ENCODE results near the gene MYO16. TPM values are rescaled to one million over a fixed set of nuclear protein-coding genes. Genes with fewer than 3 reads are reported as not detected.

MYO16 gene
- total and polyA plus RNA-seq, 2 of the 4 experiments (the other 2 are of a cell fraction): under 0.01 to 0.03 TPM

GRCh38 chr13:109211616-109212015 lies 582.2 kb downstream of the MYO16 start:
- Histone ChIP-seq H2BK20ac (ENCODE audit: low read depth, low read length) (no peak overlapping the region), H3K4me2 (ENCODE audit: low read depth, low read length) (no peak overlapping the region), H3K4ac (ENCODE audit: low read depth, low read length) (no peak overlapping the region), H3K9ac (ENCODE audit: low read depth, low read length) (no peak overlapping the region), H2AFZ (replicated peaks; ENCODE audit: low read length, poor library complexity) (no peak overlapping the region), H4K20me1 (ENCODE audit: insufficient read depth, low read length) (no peaks in the 10 kb centered on the region), H2BK15ac (ENCODE audit: low read depth, low read length) (no peak overlapping the region), H3K36me3 (ENCODE audit: control insufficient read depth, insufficient read depth, low read length) (no peaks in the 10 kb centered on the region), H4K8ac (ENCODE audit: low read depth in 2 of 2, low read length in 2 of 2) (no peak overlapping the region), H2AK9ac (replicated peaks; ENCODE audit: low read depth, low read length, poor library complexity) (no peak overlapping the region), H3K4me1 (ENCODE audit: control insufficient read depth, insufficient read depth, low read length) (no peaks in the 10 kb centered on the region), H3K27ac (ENCODE audit: insufficient read depth, low read length) (no peak overlapping the region), H3K14ac (replicated peaks; ENCODE audit: low read depth, low read length) (no peak overlapping the region), H3K27me3 (ENCODE audit: control insufficient read depth, insufficient read depth, low read length) (no peaks in the 10 kb centered on the region), H4K5ac (ENCODE audit: low read depth, low read length) (no peak overlapping the region), H3K4me3 (ENCODE audit: insufficient read depth, low read depth, low read length) (no peak overlapping the region), H3K56ac (ENCODE audit: extremely low read depth, insufficient read depth, low read length) (no peak overlapping the region), H3K79me1 (ENCODE audit: low read depth in 1 of 2, low read length in 2 of 2) (no peaks in the 10 kb centered on the region), H3K9me3 (ENCODE audit: control insufficient read depth, insufficient read depth, low read length) (no peaks in the 10 kb centered on the region), H2BK120ac (ENCODE audit: low read depth, low read length) (no peak overlapping the region), H3K9me1 (ENCODE audit: insufficient read depth, low read length) (no peaks in the 10 kb centered on the region; the same call in 1 of the 2 replicates), H4K91ac (ENCODE audit: insufficient read depth, low read depth, low read length) (no peak overlapping the region), H2AK5ac (ENCODE audit: low read depth, low read length) (no peak overlapping the region), H2BK5ac (ENCODE audit: low read depth, low read length, poor library complexity, severe bottlenecking) (no peak overlapping the region), H3K18ac (ENCODE audit: low read depth, low read length) (no peak overlapping the region), H3K23ac (ENCODE audit: low read depth, low read length) (no peak overlapping the region)
- TF ChIP-seq MAFK (IDR thresholded peaks at IDR 0.05; ENCODE audit: low read depth, low read length) (no peak), CTCF (conservative IDR thresholded peaks at IDR 0.05; ENCODE audit: low read depth, low read length) (no peak), BHLHE40 (IDR thresholded peaks at IDR 0.05; ENCODE audit: low read depth, low read length) (no peak), MXI1 (IDR thresholded peaks at IDR 0.05; ENCODE audit: borderline replicate concordance, low read depth, low read length) (no peak), RCOR1 (IDR thresholded peaks at IDR 0.05; ENCODE audit: insufficient replicate concordance, low read length) (no peak), USF2 (IDR thresholded peaks at IDR 0.05; ENCODE audit: low read depth, low read length) (no peak), CEBPB (IDR thresholded peaks at IDR 0.05; ENCODE audit: low read depth, low read length) (no peak), ELK1 (IDR thresholded peaks at IDR 0.05; ENCODE audit: borderline replicate concordance, low read depth, low read length) (no peak), NFE2L2 (IDR thresholded peaks at IDR 0.05; ENCODE audit: low read depth, low read length) (no peak), RAD21 (IDR thresholded peaks at IDR 0.05; ENCODE audit: low read length) (no peak), FOS (IDR thresholded peaks at IDR 0.05; ENCODE audit: low read depth, low read length) (no peak), SMC3 (IDR thresholded peaks at IDR 0.05; ENCODE audit: low read depth, low read length) (no peak), RFX5 (IDR thresholded peaks at IDR 0.05; ENCODE audit: low read depth, low read length) (no peak), POLR2A (IDR thresholded peaks at IDR 0.05; ENCODE audit: low read depth, low read length) (no peak), MAZ (IDR thresholded peaks at IDR 0.05; ENCODE audit: borderline replicate concordance, low read depth, low read length) (no peak), CHD1 (IDR thresholded peaks at IDR 0.05; ENCODE audit: low read depth, low read length) (no peak)
- BruUV-seq (replicated peaks): no TSS peak
- DNase-seq (no peak), ATAC-seq (ENCODE audit: low read depth) (no peak)
- intact Hi-C loops (cut with micrococcal nuclease) (no loop called here), in situ Hi-C loops (cut with MboI; ENCODE audit: low sequenced_read_pairs) (no loop called here), dilution Hi-C loops (cut with HindIII; ENCODE audit: low sequenced_read_pairs, unreplicated experiment) (no loop called here)
- WGBS, 2 experiments (ENCODE audit: extremely low coverage in 2 of 2, insufficient read length in 1 of 2): no CpG with 5 or more reads among the region's 2 CpGs
- POLR2A ChIA-PET (ENCODE audit: unreplicated experiment): no interaction called here
- CTCF ChIA-PET: interaction anchor here (0.6 to 0.7 kb wide), 2 partner anchors 32 to 124 kb away, joined by 3 read pairs; no protein-coding TSS in a partner anchor
